OCI-LY7 (cell line): ENCODE results near the gene LYRM2. TPM values are rescaled to one million over a fixed set of nuclear protein-coding genes. Genes with fewer than 3 reads are reported as not detected.

Source experiments
- BruUV-seq: library from RNA; stranded (reverse); fragments of 400-500 nt; replicated peaks from 2 replicates; lab custom pipeline; 2021; lab: Mats Ljungman, UMichigan
- CTCF ChIA-PET: fragments of 300-600 bp; sonication (Branson Sonifier 250); formaldehyde crosslinking; loops from one replicate; lab custom pipeline; 2022; ENCODE audit warnings: antibody characterized with exemption; ENCODE audit not compliant: unreplicated experiment; lab: Charles Lee
- POLR2A ChIA-PET: fragments of 300-600 bp; sonication (Branson Sonifier 250); formaldehyde crosslinking; loops from one replicate; lab custom pipeline; 2022; ENCODE audit warnings: antibody characterized with exemption; lab: Charles Lee
- DNase-seq: peaks from one replicate; pipeline ENCODE4 v3.0.0-alpha.2; 2015; ENCODE audit warnings: low spot score
- H2AFZ ChIP-seq: fragments of 200-600 bp; sonication (generic), shearing (Covaris generic); 2 replicates; pipeline ENCODE4 v1.6.1; 2014; ENCODE audit warnings: mild to moderate bottlenecking, antibody characterized with exemption, low read length, moderate library complexity
- H3K27ac ChIP-seq: fragments of 200-600 bp; sonication (generic); 2 replicates; pipeline ENCODE4 v1.5.1; 2014; ENCODE audit warnings: mixed run types, low read depth, mild to moderate bottlenecking, moderate library complexity, low read length, inconsistent platforms; ENCODE audit not compliant: poor library complexity, severe bottlenecking
- H3K36me3 ChIP-seq: fragments of 200-600 bp; sonication (generic); 2 replicates; pipeline ENCODE4 v1.6.1; 2014; ENCODE audit warnings: mild to moderate bottlenecking, antibody characterized with exemption, low read length, moderate library complexity, mixed read lengths; ENCODE audit not compliant: insufficient read depth
- H3K4me1 ChIP-seq: fragments of 200-600 bp; sonication (generic); 2 replicates; pipeline ENCODE4 v1.5.1; 2014; ENCODE audit warnings: mild to moderate bottlenecking, low read length; ENCODE audit not compliant: insufficient read depth, poor library complexity, severe bottlenecking
- H3K4me2 ChIP-seq: fragments of 200-600 bp; sonication (generic); 2 replicates; pipeline ENCODE4 v1.6.1; 2014; ENCODE audit warnings: mild to moderate bottlenecking, low read length
- H3K4me3 ChIP-seq: fragments of 200-600 bp; sonication (generic); 2 replicates; pipeline ENCODE4 v1.5.1; 2014; ENCODE audit warnings: mild to moderate bottlenecking, low read depth, low read length; ENCODE audit not compliant: poor library complexity, severe bottlenecking
- H3K79me2 ChIP-seq: fragments of 200-600 bp; sonication (generic); 2 replicates; pipeline ENCODE4 v1.6.1; 2016; ENCODE audit warnings: low read depth, mild to moderate bottlenecking, low read length, moderate library complexity, mixed read lengths; ENCODE audit not compliant: insufficient read depth
- H3K9me2 ChIP-seq: fragments of 200-600 bp; sonication (generic); 2 replicates; pipeline ENCODE4 v1.6.1; 2016; ENCODE audit warnings: mild to moderate bottlenecking, low read length, mixed read lengths; ENCODE audit not compliant: insufficient read depth
- H3K9me3 ChIP-seq: fragments of 200-600 bp; sonication (generic); 2 replicates; pipeline ENCODE4 v1.6.1; 2014; ENCODE audit warnings: mild to moderate bottlenecking, mixed run types, low read length, mixed read lengths
- H4K20me1 ChIP-seq: fragments of 200-600 bp; sonication (generic); 2 replicates; pipeline ENCODE4 v1.6.1; 2014; ENCODE audit warnings: mild to moderate bottlenecking, antibody characterized with exemption, low read length, moderate library complexity, mixed read lengths; ENCODE audit not compliant: insufficient read depth
- CTCF ChIP-seq: fragments of 200-600 bp; sonication (generic); conservative IDR thresholded peaks from 2 replicates; pipeline ENCODE4 v1.5.1; 2014; ENCODE audit warnings: mild to moderate bottlenecking, antibody characterized with exemption, low read length, moderate library complexity, mixed read lengths
- EZH2phosphoT487 ChIP-seq: fragments of 200-600 bp; sonication (generic); IDR thresholded peaks from 2 replicates; pipeline ENCODE4 v1.6.1; 2018; ENCODE audit warnings: low read depth, borderline replicate concordance, mild to moderate bottlenecking, mixed run types, antibody characterized with exemption, low read length, moderate library complexity, mixed read lengths
- intact Hi-C: fragments of 100-400 bp; cut with micrococcal nuclease; formaldehyde crosslinking; loops from one replicate; pipeline ENCODE4 v1.10.0; 2022; ENCODE audit not compliant: unreplicated experiment
- total RNA-seq, 2 experiments: library from RNA; depleted of rRNA in 1 of 2; stranded (reverse); fragments of >200 nt in 1 of 2; shearing (Covaris generic) in 1 of 2; gene quantifications; 2 replicates each; pipeline ENCODE4 v1.2.3, GENCODE V29; 2014 to 2022

The LYRM2 gene
- total RNA-seq, 2 experiments from 2014 or later, result 17.7 to 40.6 TPM

GRCh38 chr6:89667872-89668556 lies 29.5 kb upstream of the LYRM2 start:
- ChIA-PET CTCF (no interaction called here), POLR2A (interaction anchor here (1.1 kb wide), 1 partner anchor 29 kb away, joined by 3 read pairs; the partner anchor contains the start of gene LYRM2)
- Histone ChIP-seq H3K4me3 (no peak overlapping the region), H3K9me2 (no peaks in the 10 kb centered on the region), H4K20me1 (no peaks in the 10 kb centered on the region), H3K9me3 (no peaks in the 10 kb centered on the region), H3K4me2 (no peak overlapping the region), H3K79me2 (no peaks in the 10 kb centered on the region), H2AFZ (no peak overlapping the region), H3K4me1 (no peaks in the 10 kb centered on the region), H3K27ac (no peak overlapping the region), H3K36me3 (peaks cover 95% of the 10 kb centered on the region)
- intact Hi-C loops, result no loop called here
- DNase-seq, result no peak
- no TSS peak for BruUV-seq
- TF ChIP-seq EZH2phosphoT487 (no peak), CTCF (no peak)

- Histone ChIP-seq H3K9me2 (no peaks in the 10 kb centered on the region), H3K36me3 (peaks cover 98% of the 10 kb centered on the region), H3K4me1 (no peaks in the 10 kb centered on the region), H3K4me2 (no peak overlapping the region), H3K9me3 (no peaks in the 10 kb centered on the region), H3K79me2 (no peaks in the 10 kb centered on the region), H2AFZ (no peak overlapping the region), H4K20me1 (no peaks in the 10 kb centered on the region), H3K27ac (no peak overlapping the region), H3K4me3 (no peak overlapping the region)
- no TSS peak for BruUV-seq
- TF ChIP-seq EZH2phosphoT487 (no peak), CTCF (no peak)
- ChIA-PET CTCF (no interaction called here), POLR2A (interaction anchor here (0.6 to 1.3 kb wide), 3 partner anchors 13 to 64 kb away, joined by 3 to 5 read pairs (median 4); no protein-coding TSS in a partner anchor)
- no peak for DNase-seq
- intact Hi-C loops, result no loop called here
These were observed 24.2 kb upstream of the LYRM2 start for GRCh38 chr6:89662659-89663223.

- H3K4me2 ChIP-seq, result no peak overlapping the region
- ChIA-PET CTCF (no interaction called here), POLR2A (interaction anchor here (0.6 to 1.3 kb wide), 2 partner anchors 14 to 148 kb away, joined by 4 to 5 read pairs; no protein-coding TSS in a partner anchor)
- BruUV-seq, result no TSS peak
- H3K4me3 ChIP-seq, result no peak overlapping the region
- intact Hi-C loops, result no loop called here
- no peak overlapping the region for H2AFZ ChIP-seq
- no peaks in the 10 kb centered on the region for H3K79me2 ChIP-seq
- H3K9me3 ChIP-seq, result no peaks in the 10 kb centered on the region
- H3K9me2 ChIP-seq, result no peaks in the 10 kb centered on the region
- H3K36me3 ChIP-seq, result peaks cover 98% of the 10 kb centered on the region
- no peaks in the 10 kb centered on the region for H4K20me1 ChIP-seq
- TF ChIP-seq CTCF (no peak), EZH2phosphoT487 (no peak)
- H3K4me1 ChIP-seq, result no peaks in the 10 kb centered on the region
- DNase-seq, result no peak
- no peak overlapping the region for H3K27ac ChIP-seq
These were observed 23.0 kb upstream of the LYRM2 start for GRCh38 chr6:89661559-89661958.
